GM21360 (cell line): Measurements from ENCODE around the gene EEFSEC.

Experiments
- ATAC-seq: cut with Tn5 transposase; IDR thresholded peaks from one replicate; pipeline ENCODE4 v1.9.1; 2021; ENCODE audit warnings: mild to moderate bottlenecking, moderate library complexity; ENCODE audit not compliant: unreplicated experiment

Gene EEFSEC

GRCh38 chr3:128364808-128365360 is 211.6 kb downstream of the EEFSEC start:
- ATAC-seq = no peak

GRCh38 chr3:128366136-128366535 is 212.9 kb downstream of the EEFSEC start:
- no peak for ATAC-seq

DNA sequence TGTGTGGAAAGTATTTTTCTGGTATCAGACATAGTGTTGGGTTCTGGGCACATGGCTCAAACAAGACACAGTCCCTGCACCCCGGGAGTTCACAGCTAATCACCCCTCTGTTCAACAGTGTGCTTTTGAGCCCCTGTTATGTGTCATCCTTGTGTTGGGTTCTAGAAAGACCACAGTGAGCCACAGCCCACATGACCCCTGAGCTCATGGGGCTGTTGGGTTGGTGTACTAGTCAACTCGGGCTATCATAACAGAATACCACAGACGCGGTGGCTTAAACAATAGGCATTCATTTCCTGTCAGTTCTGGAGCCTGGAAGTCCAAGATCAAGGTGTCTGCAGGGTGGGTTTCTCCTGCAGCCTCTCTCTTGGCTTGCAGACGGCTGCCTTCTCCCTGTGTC is 213.4 kb downstream of the EEFSEC start:
- no peak for ATAC-seq

DNA sequence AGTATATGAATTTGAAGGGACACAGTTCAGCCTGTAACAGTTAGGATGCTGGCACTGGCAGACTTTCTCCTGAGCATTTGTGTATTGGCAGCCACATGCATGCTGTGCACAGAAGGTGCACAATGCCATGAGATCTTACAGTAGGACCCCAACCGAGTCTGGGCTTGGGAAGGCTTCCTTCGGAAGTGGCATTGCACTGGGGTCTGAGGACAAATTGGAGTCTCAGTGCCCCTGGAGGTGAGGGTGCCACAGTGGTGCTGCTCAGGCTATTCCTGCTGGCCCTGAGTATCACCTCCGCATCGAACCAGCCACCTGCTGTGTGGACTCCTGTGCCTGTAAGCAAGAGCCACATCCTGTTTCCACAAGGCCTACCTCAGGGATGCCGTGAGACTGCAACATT is 213.9 kb downstream of the EEFSEC start:
- no peak for ATAC-seq

GRCh38 chr3:128367761-128368160 is 214.5 kb downstream of the EEFSEC start:
- no peak for ATAC-seq

- ATAC-seq = no peak
These were observed 215.3 kb downstream of the EEFSEC start for GRCh38 chr3:128368626-128369025.

DNA sequence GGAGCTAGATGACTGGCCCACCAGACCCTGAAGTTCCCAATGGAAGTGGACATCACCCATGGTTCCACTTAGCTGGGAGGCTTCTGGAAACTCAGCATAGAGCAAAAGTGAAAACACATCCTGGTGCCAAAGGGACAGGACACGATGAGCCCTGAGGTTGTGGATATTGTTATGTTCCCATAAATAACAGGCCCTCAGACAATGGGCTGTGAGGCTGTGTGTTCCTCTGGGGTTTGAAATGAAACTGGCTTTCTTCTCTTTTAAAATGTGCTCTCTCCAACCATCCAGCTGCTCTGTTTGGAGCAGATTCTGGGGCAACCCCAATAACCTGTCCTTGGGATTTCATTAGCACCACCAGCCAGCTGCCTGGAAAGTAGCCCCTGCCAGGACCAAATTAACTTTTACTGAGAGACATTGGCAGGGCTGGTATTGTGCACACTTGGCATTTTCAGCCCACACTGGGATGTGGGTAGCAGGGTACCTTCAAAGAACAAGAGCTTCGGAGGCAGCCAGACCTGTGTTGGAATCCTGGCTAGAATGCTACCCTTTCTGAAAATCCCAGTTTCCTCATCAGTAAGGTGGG is 215.9 kb downstream of the EEFSEC start:
- ATAC-seq = no peak

DNA sequence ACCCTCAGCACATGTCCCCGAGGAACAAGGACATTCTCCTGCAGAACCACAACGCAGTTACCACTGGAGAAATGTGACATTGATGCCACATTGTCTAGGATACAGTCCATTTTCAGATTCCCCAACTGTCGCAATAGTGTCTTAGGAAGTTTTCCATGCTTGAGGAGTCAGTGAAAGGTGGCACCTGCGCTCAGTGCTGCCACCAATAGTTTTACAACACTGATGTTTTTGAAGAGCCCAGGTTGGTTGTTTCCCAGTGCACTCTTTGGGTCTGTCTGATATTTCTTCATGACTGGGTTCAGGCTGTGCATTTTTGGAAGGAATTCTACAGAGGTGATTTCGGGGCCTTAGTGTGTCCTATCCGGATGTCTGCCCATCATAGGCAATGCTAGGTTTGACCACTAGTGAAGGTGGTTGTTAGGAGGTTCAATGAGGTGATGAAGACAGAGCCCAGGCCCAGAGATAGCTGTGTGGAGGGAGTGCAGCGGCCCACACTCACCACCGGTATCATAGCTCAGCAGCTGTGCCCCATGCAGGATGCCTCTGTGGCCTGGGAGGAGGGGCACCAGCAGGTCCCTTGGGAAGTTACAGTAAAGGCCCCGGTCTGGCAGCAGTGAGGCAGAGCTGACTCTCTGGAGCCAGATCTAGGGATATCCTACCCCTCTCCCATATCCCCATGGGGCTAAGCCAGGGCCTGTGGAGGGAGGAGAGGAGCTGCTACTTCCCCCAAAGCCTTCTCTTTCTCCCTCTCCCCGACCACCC is 216.8 kb downstream of the EEFSEC start:
- no peak for ATAC-seq

GRCh38 chr3:128372281-128372680 is 219.0 kb downstream of the EEFSEC start:
- ATAC-seq = no peak

DNA sequence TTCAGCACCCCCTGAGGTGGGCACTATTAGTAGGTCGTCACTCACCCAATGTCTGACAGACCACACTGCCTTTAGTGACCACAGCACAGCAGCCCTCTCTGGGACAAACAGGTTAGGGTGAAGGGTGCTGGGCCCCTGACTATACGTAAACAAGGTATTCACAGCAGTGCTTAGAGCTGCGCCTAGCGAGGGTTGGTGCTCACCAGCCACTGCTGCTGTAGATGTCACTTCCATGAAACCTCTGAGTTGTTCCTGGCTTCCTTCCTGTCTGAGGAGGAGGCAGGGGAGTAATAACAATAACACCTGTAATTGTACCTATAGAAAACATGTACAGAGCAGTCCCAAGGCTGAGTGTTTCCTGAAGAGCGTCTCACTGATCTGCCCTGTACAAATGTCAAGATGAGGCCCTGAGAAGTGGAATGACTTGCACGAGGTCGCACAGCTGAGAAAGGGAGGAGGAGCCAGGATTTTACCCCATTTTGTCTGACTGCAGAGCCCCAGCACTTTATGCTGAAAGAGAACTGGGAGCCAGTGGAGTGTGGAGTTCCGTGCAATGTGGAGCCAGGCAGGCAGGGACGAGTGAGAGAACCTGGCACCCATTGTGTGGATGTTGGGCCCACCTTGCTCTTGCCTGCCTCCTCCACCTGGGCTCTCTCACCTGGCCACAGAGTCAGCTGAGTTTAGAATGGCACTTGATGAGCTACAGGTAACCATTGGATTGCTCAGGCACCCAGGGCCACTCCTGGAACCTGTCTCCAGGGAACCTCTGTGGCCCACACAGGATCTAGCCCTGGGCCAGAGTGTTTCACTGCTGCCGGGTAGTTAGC is 219.6 kb downstream of the EEFSEC start:
- ATAC-seq = no peak

DNA sequence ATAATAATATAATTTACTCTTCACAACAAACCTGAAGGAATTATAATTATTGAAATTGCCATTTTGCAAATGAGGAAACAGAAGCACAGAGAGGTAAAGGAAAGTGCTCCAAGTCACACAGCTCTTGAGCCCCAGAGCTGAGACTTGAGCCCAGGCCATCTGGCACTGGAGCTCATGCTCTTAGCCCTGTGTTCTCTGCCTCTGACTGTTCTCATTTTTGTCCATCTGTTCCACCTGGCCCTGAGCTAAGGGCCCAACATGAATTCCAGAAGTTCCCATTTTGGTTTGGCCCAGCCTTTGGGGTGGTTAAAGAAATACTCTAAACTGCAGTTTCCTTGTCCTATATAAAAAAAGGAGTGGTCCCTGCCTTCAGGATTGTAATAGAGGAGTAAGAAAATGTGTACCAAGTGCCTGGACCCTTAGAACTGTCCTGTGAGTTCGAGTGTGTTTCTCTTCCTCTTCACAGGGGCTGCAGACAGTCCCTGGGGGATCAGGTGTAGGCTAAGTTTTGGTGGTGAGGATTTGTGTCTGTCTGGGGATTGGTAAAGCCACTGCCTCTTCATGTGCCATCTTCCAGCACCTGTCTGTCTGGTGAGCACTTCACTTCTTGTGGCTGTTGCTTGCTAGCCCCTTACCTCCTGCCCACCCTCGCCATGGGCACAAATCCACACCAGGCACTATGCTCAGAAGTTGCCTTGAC is 221.6 kb downstream of the EEFSEC start:
- ATAC-seq = no peak

- ATAC-seq = no peak
These were observed 223.2 kb downstream of the EEFSEC start for GRCh38 chr3:128376516-128376915.

DNA sequence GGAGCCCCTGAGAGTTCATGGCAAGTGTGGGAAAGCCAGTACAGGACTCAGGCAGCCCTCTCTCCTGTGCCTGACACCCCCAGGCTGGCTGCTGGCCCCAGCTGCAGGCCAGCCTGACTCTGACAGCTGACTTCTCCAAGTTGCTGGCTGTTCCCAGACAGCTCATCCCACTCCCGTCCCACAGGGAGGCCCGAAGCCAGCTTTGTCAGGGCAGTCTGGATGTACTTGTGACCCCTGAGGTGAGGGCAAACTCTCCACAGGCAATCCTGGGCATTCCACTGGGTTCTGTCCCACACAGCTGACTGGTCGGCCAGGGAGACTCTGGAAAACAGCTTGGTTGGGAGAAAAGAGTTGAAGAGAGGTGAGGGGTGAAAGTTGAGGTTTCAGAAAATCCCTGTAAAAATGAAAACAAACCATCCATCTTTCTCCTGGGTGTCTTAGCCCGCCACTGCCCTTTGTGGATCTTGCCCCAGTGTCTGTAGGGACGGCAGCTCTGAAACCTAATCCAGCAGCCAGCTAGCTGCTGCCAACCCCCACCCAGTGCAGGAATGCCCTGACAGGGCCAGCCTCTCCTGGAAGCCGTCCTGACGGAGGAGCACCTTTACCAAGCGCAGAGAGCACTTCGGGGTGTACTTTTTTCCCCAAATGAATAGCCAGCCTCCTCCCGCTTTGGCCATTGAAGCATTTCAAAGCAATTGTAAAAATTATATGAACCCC is 225.5 kb downstream of the EEFSEC start:
- no peak for ATAC-seq

DNA sequence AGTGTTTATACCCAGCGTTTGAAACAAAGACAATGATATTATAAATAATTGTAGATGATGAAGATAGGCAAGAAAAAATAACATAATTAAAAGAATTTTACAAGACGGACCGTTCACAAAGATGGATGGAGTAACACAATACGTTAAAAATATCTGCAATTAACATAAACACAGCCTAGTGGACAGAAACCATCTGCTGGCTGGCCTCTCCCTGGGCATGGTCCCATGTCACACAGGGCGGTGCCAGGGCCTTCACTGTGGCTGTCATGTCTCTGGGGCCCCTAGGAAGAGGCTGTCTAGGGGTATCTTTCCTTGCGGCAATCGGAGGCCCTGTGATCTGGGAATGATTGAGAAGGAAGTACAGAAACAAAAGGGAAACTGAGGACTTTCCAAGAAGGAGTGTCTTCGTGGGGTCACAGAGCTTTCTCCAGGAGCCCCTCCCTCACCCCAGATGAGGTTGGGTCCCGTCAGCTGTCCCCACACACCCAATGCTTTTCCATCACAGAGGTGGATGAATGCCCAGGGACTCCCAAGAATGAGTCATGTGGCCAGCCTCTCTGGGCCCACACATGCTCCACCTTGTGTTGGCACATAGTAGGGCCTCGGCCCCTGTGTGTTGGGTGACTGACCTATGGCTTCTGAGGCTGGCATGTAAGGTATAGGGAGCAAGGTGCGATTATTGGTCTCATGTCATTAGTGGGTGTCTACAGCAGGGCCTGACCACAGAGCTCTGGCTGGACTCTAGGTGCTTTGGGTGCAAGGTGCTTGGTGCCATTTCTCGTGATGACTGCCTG is 226.3 kb downstream of the EEFSEC start:
- no peak for ATAC-seq

- ATAC-seq = no peak
These were observed 227.0 kb downstream of the EEFSEC start for GRCh38 chr3:128380295-128380694.

DNA sequence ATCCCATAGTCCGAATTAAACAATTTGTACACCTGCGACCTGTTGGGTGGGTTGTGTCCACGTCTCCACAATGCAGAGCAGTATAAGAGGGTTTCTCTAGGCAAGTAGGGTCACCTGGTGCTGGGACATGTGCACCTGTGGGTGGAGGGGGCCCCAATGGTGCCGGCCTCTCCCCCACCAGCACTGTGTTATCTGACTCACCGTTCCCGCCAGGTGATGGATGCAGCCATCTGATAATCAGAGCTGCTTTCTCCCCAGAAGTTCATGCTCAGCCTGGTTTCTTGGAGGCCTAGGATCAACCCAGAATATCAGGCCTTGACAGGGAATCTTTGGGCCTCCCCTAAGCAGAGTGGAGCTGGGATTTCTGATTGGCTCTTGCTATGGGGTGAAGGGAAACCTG is 227.4 kb downstream of the EEFSEC start:
- no peak for ATAC-seq

- no peak for ATAC-seq
These were observed 228.3 kb downstream of the EEFSEC start for GRCh38 chr3:128381609-128382008.

- ATAC-seq = no peak
These were observed 229.0 kb downstream of the EEFSEC start for GRCh38 chr3:128382221-128382807.
